Measurements from ENCODE around the gene ARMC3.

Gene ARMC3

GRCh38 chr10:22954970-22955369, 27.1 kb downstream of the ARMC3 start:
- in situ Hi-C loops (cut with MboI; ENCODE audit: low pct_unique_long_range_greater_than_20kb, low sequenced_read_pairs, unreplicated experiment), result no loop called here
- no peak for TF ChIP-seq CTCF (IDR thresholded peaks at IDR 0.05; ENCODE audit: extremely low read depth, insufficient read depth, missing control alignments)
- DNase-seq (ENCODE audit: low spot score), result no peak

- no peak for TF ChIP-seq CTCF (IDR thresholded peaks at IDR 0.05; ENCODE audit: extremely low read depth, insufficient read depth, missing control alignments)
- in situ Hi-C loops (cut with MboI; ENCODE audit: low pct_unique_long_range_greater_than_20kb, low sequenced_read_pairs, unreplicated experiment), result no loop called here
- DNase-seq (ENCODE audit: low spot score), result no peak
Measured at GRCh38 chr10:22958338-22958737, 30.5 kb downstream of the ARMC3 start.

- DNase-seq (ENCODE audit: low spot score), result no peak
- in situ Hi-C loops (cut with MboI; ENCODE audit: low pct_unique_long_range_greater_than_20kb, low sequenced_read_pairs, unreplicated experiment), result no loop called here
- TF ChIP-seq CTCF (IDR thresholded peaks at IDR 0.05; ENCODE audit: extremely low read depth, insufficient read depth, missing control alignments), result no peak
Measured at GRCh38 chr10:22959292-22959691, 31.4 kb downstream of the ARMC3 start.

GRCh38 chr10:22959950-22960349, 32.1 kb downstream of the ARMC3 start:
- DNase-seq (ENCODE audit: low spot score), result no peak
- in situ Hi-C loops (cut with MboI; ENCODE audit: low pct_unique_long_range_greater_than_20kb, low sequenced_read_pairs, unreplicated experiment), result no loop called here
- TF ChIP-seq CTCF (IDR thresholded peaks at IDR 0.05; ENCODE audit: extremely low read depth, insufficient read depth, missing control alignments), result no peak

GRCh38 chr10:22962817-22963216, 35.0 kb downstream of the ARMC3 start:
- in situ Hi-C loops (cut with MboI; ENCODE audit: low pct_unique_long_range_greater_than_20kb, low sequenced_read_pairs, unreplicated experiment), result no loop called here
- no peak for DNase-seq (ENCODE audit: low spot score)
- TF ChIP-seq CTCF (IDR thresholded peaks at IDR 0.05; ENCODE audit: extremely low read depth, insufficient read depth, missing control alignments), result no peak

- no peak for DNase-seq (ENCODE audit: low spot score)
- TF ChIP-seq CTCF (IDR thresholded peaks at IDR 0.05; ENCODE audit: extremely low read depth, insufficient read depth, missing control alignments), result no peak
- in situ Hi-C loops (cut with MboI; ENCODE audit: low pct_unique_long_range_greater_than_20kb, low sequenced_read_pairs, unreplicated experiment), result no loop called here
Measured at GRCh38 chr10:22969704-22970103, 41.9 kb downstream of the ARMC3 start.

GRCh38 chr10:22976534-22976933, 48.7 kb downstream of the ARMC3 start:
- no peak for DNase-seq (ENCODE audit: low spot score)
- TF ChIP-seq CTCF (IDR thresholded peaks at IDR 0.05; ENCODE audit: extremely low read depth, insufficient read depth, missing control alignments), result no peak
- in situ Hi-C loops (cut with MboI; ENCODE audit: low pct_unique_long_range_greater_than_20kb, low sequenced_read_pairs, unreplicated experiment), result loop anchor here (25.0 kb wide), 1 partner anchor 664 kb away; the partner anchor contains the start of genes BMI1 and COMMD3
